Activated naive CD4-positive, alpha-beta T cell (primary cell): ENCODE measurements around the gene EFNA1.
"Not testable (repeated sequence)": the region's sequence is repeated elsewhere in the genome, so short reads cannot be mapped to it uniquely, and the experiment has no call there.

Experiments used
- DNase-seq, 4 experiments: peaks; one replicate each; lab custom pipeline; 2025; lab: John Stamatoyannopoulos, UW

Gene EFNA1

GRCh38 chr1:155092641-155093040 lies 35.0 kb upstream of the EFNA1 start:
- DNase-seq, result no peak

GRCh38 chr1:155093911-155094621 lies 33.6 kb upstream of the EFNA1 start:
- no peak for DNase-seq

GRCh38 chr1:155094622-155094948 lies 33.1 kb upstream of the EFNA1 start:
- DNase-seq, result no peak

- no peak for DNase-seq
Measured at GRCh38 chr1:155099331-155099730, 28.3 kb upstream of the EFNA1 start.

GRCh38 chr1:155103325-155103724 lies 24.4 kb upstream of the EFNA1 start:
- DNase-seq, result no peak

GRCh38 chr1:155104605-155105534 lies 22.8 kb upstream of the EFNA1 start:
- DNase-seq, result no peak

- DNase-seq, result no peak
Measured at GRCh38 chr1:155105604-155106011, 22.1 kb upstream of the EFNA1 start.

- DNase-seq, result no peak
Measured at GRCh38 chr1:155106862-155107261, 20.8 kb upstream of the EFNA1 start.

GRCh38 chr1:155107309-155108264 lies 20.1 kb upstream of the EFNA1 start:
- no peak for DNase-seq

GRCh38 chr1:155108296-155108695 lies 19.4 kb upstream of the EFNA1 start:
- DNase-seq, result no peak

GRCh38 chr1:155110381-155110780 lies 17.3 kb upstream of the EFNA1 start:
- DNase-seq, result no peak

- DNase-seq, result no peak
Measured at GRCh38 chr1:155110826-155111225, 16.9 kb upstream of the EFNA1 start.

GRCh38 chr1:155113450-155113980 lies 14.2 kb upstream of the EFNA1 start:
- no peak for DNase-seq

- no peak for DNase-seq
Measured at GRCh38 chr1:155116113-155116764, 11.4 kb upstream of the EFNA1 start.

GRCh38 chr1:155117610-155118009 lies 10.1 kb upstream of the EFNA1 start:
- DNase-seq, result no peak

GRCh38 chr1:155118090-155118489 lies 9.6 kb upstream of the EFNA1 start:
- DNase-seq, result not testable (repeated sequence)

- no peak for DNase-seq
Measured at GRCh38 chr1:155120253-155120652, 7.4 kb upstream of the EFNA1 start.

- no peak for DNase-seq
Measured at GRCh38 chr1:155121249-155121648, 6.4 kb upstream of the EFNA1 start.

GRCh38 chr1:155122308-155122707 lies 5.4 kb upstream of the EFNA1 start:
- no peak for DNase-seq

- DNase-seq, result no peak
Measured at GRCh38 chr1:155123801-155124200, 3.9 kb upstream of the EFNA1 start.
